SH-SY5Y (cell line): ENCODE data around the gene SPTB.

Source experiments
- GATA2 ChIP-seq: IDR thresholded peaks from 2 replicates; pipeline ENCODE4 v1.6.1; 2011; ENCODE audit warnings: mild to moderate bottlenecking, low read depth, low read length
- GATA3 ChIP-seq: IDR thresholded peaks from 2 replicates; pipeline ENCODE4 v1.6.1; 2011; ENCODE audit warnings: low read depth, mild to moderate bottlenecking, low read length, moderate library complexity

DNA sequence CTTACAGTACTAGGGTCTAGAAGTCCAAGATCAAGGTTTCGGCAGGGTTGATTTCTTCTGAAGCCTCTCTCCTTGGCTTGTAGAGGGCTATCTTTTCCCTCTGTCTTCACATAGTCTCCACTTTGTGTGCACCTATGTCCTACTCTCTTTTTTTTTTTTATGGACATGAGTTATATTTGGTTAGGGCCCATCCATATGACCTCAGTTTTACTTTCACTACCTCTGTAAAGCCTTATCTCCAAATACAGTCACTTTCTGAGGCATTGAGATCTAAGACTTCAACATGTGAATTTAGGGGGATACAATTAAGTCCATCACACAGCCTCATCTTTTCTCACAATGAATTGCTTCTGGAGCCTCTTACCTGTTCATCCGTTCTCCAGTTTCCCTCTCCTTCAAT is 5.9 kb upstream of the SPTB start:
- no peak for TF ChIP-seq GATA2
- no peak for TF ChIP-seq GATA3
